ENCODE results near the gene RPS19.

- TF ChIP-seq POLR2A (IDR thresholded peaks at IDR 0.05) (no peak), EP300 (IDR thresholded peaks at IDR 0.05) (no peak), CTCF (IDR thresholded peaks at IDR 0.05) (no peak), POLR2AphosphoS5 (IDR thresholded peaks at IDR 0.05) (no peak)
Observed at GRCh38 chr19:41864374-41864773, 4.3 kb downstream of the RPS19 start.

Measured in upper lobe of left lung (tissue), 4 donors.